Gastrocnemius medialis (tissue), 4 donors: Measurements from ENCODE around the gene P2RY2. TPM values are rescaled to one million over a fixed set of nuclear protein-coding genes. Genes with fewer than 3 reads are reported as not detected.
"Not testable (repeated sequence)": the region's sequence is repeated elsewhere in the genome, so short reads cannot be mapped to it uniquely, and the experiment has no call there.

Experiments used
- ATAC-seq, 2 donors: fragments of 150-250 bp; one replicate each; pipeline ENCODE4 v1.9.1; 2016
- DNase-seq, 2 donors: peaks; one replicate each; pipeline ENCODE4 v3.0.0-alpha.2; 2019
- H3K27ac ChIP-seq, 4 donors: fragments of 200-600 bp; sonication (generic); 1 replicate in 1 of 4; 2 replicates in 3 of 4; pipeline ENCODE4 v1.5.1; 2016 to 2018; ENCODE audit warnings: mild to moderate bottlenecking in 2 of 4, moderate library complexity in 1 of 4
- H3K27me3 ChIP-seq, 3 donors: fragments of 200-600 bp; sonication (generic) in 2 of 3; 1 replicate in 1 of 3; 2 replicates in 2 of 3; pipeline versions ENCODE4 v1.5.1 to v1.6.0; 2016 to 2019; ENCODE audit warnings: mild to moderate bottlenecking in 1 of 3, moderate library complexity in 1 of 3
- H3K36me3 ChIP-seq, 2 donors: fragments of 200-600 bp; sonication (generic) in 1 of 2; one replicate each; pipeline ENCODE4 v1.5.1; 2017 to 2018
- H3K4me1 ChIP-seq, 2 donors: fragments of 200-600 bp; sonication (generic) in 1 of 2; one replicate each; pipeline ENCODE4 v1.5.1; 2016 to 2017; ENCODE audit warnings: mild to moderate bottlenecking in 2 of 2
- H3K4me3 ChIP-seq, 4 donors: fragments of 200-600 bp; sonication (generic) in 3 of 4; 1 replicate in 1 of 4; 2 replicates in 3 of 4; pipeline ENCODE4 v1.5.1; 2016 to 2019; ENCODE audit warnings: mild to moderate bottlenecking in 2 of 4
- H3K9me3 ChIP-seq, 3 donors: fragments of 200-600 bp; sonication (generic) in 2 of 3; 1 replicate in 1 of 3; 2 replicates in 2 of 3; pipeline ENCODE4 v1.5.1; 2016 to 2019
- CTCF ChIP-seq, 5 experiments: fragments of 450-650 bp in 3 of 5; fragments of 200-600 bp in 2 of 5; sonication (generic) in 2 of 5; IDR thresholded peaks in 4 of 5; conservative IDR thresholded peaks in 1 of 5; 1 replicate in 4 of 5; 2 replicates in 1 of 5; pipeline ENCODE4 v1.5.1; 2016 to 2019; ENCODE audit warnings: antibody characterized with exemption in 5 of 5, mild to moderate bottlenecking in 3 of 5, moderate library complexity in 3 of 5
- POLR2A ChIP-seq, 2 donors: fragments of 450-650 bp; IDR thresholded peaks; one replicate each; pipeline ENCODE4 v1.6.1; 2017; ENCODE audit warnings: antibody characterized with exemption in 2 of 2, mild to moderate bottlenecking in 2 of 2, moderate library complexity in 2 of 2
- in situ Hi-C, 4 donors: fragments of 200-750 bp; cut with MboI; loops; one replicate each; pipeline versions ENCODE4 v1.15.0 to v1.8.0; 2017; ENCODE audit warnings: low sequenced_read_pairs in 4 of 4
- intact Hi-C: fragments of 100-400 bp; cut with DNase I; formaldehyde crosslinking; loops from one replicate; pipeline ENCODE4 v1.15.1; 2023; ENCODE audit warnings: low total_unique reads
- total RNA-seq, 4 donors: library from RNA; depleted of rRNA; stranded (reverse); fragments of >200 nt; gene quantifications; one replicate each; pipeline versions ENCODE4 v1.1.0 to v1.2.3, GENCODE V29; 2016

The P2RY2 gene
- total RNA-seq, 4 donors from 2014 or later, result 21.8 to 52.6 (median 44.5) TPM

DNA sequence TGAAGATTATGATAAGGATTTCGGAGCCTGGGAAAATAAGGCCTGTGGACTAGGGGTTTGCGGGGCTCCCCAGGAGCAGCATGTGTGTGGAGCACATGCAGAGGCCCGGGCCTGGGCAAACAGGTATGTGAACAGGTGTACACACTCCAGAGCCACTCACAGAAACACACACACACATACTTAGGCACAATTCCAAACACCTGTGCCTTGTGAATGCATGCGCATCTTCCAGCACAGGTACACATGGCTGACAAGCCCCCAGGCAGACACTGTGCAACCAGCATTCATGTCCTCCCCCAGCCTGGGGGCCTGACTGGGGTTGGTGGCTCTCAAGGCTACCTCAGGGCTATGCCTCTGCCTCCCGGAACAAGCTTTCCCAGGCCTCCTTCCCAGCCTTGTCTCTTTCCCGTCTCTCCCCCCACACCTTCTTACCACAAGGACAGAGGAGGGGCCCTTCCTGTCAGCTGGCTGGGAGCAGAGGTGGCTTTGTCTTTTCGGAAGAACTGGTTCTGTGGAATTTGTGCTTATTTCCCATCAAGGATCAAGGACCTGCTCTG is 51.5 kb downstream of the P2RY2 start:
- Histone ChIP-seq H3K4me3 (no peak overlapping the region), H3K4me1 (peaks cover 19 to 32% of the 10 kb centered on the region in 2 donors), H3K9me3 (no peaks in the 10 kb centered on the region), H3K36me3 (no peaks in the 10 kb centered on the region), H3K27ac (no peak overlapping the region), H3K27me3 (peaks cover 0 to 2% (median 0%) of the 10 kb centered on the region in 3 donors)
- no peak for ATAC-seq
- intact Hi-C loops, result no loop called here
- peak in 1 of 2 donors; percentile 7 for DNase-seq
- in situ Hi-C loops, result no loop called here
- TF ChIP-seq POLR2A (IDR thresholded peaks at IDR 0.05) (no peak), CTCF (IDR thresholded peaks at IDR 0.05 in 4 of 5, conservative IDR thresholded peaks at IDR 0.05 in 1 of 5) (no peak)

DNA sequence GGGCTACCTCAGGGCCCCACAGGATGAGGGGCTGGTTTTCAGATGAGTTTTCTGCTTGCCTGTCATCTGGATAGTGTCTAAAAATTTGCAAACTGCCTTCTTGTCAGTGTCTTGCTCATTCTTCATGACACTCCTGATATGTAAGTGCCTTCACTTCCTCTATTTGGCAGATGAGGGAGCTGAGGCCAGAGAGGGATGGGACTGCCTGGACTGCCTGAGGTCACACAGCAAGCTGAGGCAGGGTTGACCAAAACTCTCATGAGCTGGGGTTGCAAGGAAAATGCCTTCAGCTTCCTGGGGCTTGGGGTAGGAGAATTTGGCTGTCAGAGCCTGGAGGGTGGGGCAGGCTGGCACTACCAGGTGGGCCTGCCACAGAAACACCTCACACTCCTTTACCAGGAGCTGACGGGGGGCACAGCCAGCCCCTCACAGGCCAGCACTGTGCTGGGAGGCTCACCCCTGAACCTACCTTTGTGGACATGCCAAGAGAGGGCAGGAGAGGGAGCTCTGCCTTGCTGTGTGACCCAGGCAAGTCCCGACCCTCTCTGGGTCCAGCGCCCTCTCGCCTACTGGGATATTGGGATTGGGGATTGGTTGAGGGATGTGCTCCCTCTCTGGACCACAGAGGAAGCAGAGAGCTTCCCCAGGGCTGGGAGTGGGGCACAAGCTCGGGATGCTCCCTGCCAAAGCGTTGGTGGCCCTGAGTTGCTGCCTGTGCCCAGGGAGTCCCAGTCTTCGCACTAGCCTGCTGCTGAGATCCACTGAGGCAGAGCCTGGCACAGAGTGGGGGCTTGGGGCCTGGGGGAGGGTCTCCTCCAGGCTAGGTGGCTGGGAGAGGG is 52.2 kb downstream of the P2RY2 start:
- ATAC-seq (no peak), DNase-seq (peak in 1 of 2 donors; percentile 8)
- H3K4me1 ChIP-seq, result peaks cover 23 to 34% of the 10 kb centered on the region in 2 donors
- H3K4me3 ChIP-seq, result no peak overlapping the region
- no peak for TF ChIP-seq POLR2A (IDR thresholded peaks at IDR 0.05)
- no peak for TF ChIP-seq CTCF (IDR thresholded peaks at IDR 0.05 in 4 of 5, conservative IDR thresholded peaks at IDR 0.05 in 1 of 5)
- in situ Hi-C loops, result no loop called here
- no peaks in the 10 kb centered on the region for H3K27me3 ChIP-seq
- no peak overlapping the region for H3K27ac ChIP-seq
- H3K36me3 ChIP-seq, result no peaks in the 10 kb centered on the region
- H3K9me3 ChIP-seq, result no peaks in the 10 kb centered on the region
- intact Hi-C loops, result no loop called here

GRCh38 chr11:73270855-73271477 is 52.9 kb downstream of the P2RY2 start:
- ATAC-seq (no peak), DNase-seq (peak in 1 of 2 donors; percentile 9)
- TF ChIP-seq CTCF (IDR thresholded peaks at IDR 0.05 in 4 of 5, conservative IDR thresholded peaks at IDR 0.05 in 1 of 5) (no peak), POLR2A (IDR thresholded peaks at IDR 0.05) (no peak)
- Histone ChIP-seq H3K27ac (no peak overlapping the region), H3K9me3 (no peaks in the 10 kb centered on the region), H3K4me1 (peaks cover 16 to 27% of the 10 kb centered on the region in 2 donors), H3K27me3 (no peaks in the 10 kb centered on the region), H3K4me3 (no peak overlapping the region), H3K36me3 (no peaks in the 10 kb centered on the region)
- intact Hi-C loops, result no loop called here
- in situ Hi-C loops, result no loop called here

GRCh38 chr11:73271478-73271865 is 53.4 kb downstream of the P2RY2 start:
- intact Hi-C loops, ATAC-seq, H3K27ac ChIP-seq, H3K4me3 ChIP-seq, H3K9me3 ChIP-seq, in situ Hi-C loops, H3K27me3 ChIP-seq, H3K36me3 ChIP-seq: not testable (repeated sequence)
- peak in 1 of 2 donors; percentile 3 for DNase-seq
- peaks cover 11 to 22% of the 10 kb centered on the region in 2 donors for H3K4me1 ChIP-seq
